GM12878 (cell line): Measurements from ENCODE around the gene ANKRD34A. TPM values are rescaled to one million over a fixed set of nuclear protein-coding genes. Genes with fewer than 3 reads are reported as not detected.

Source experiments
- ATAC-seq: fragments of 200-7000 bp; cut with Tn5 transposase; 3 replicates; pipeline ENCODE4 v1.9.1; 2020; ENCODE audit warnings: mild to moderate bottlenecking, moderate library complexity
- BruUV-seq: library from RNA; stranded (reverse); fragments of 400-500 nt; replicated peaks from 2 replicates; lab custom pipeline; 2021; lab: Mats Ljungman, UMichigan
- CTCF ChIA-PET: fragments of 300-600 bp; sonication (Branson Sonifier 250); formaldehyde crosslinking; extraction: SDS; loops from one replicate; lab custom pipeline; 2021; ENCODE audit warnings: inconsistent platforms; lab: Yijun Ruan, JAX
- POLR2A ChIA-PET: fragments of 350-600 bp; formaldehyde crosslinking; extraction: SDS; loops from one replicate; lab custom pipeline; 2021; ENCODE audit warnings: inconsistent platforms; lab: Charles Lee
- RAD21 ChIA-PET: fragments of 300-600 bp; sonication (Branson Sonifier 250); formaldehyde crosslinking; loops from one replicate; lab custom pipeline; 2023; ENCODE audit warnings: antibody characterized with exemption; ENCODE audit not compliant: unreplicated experiment; lab: Charles Lee
- SMC1A ChIA-PET: fragments of 300-600 bp; sonication (Branson Sonifier 250); formaldehyde crosslinking; loops from one replicate; lab custom pipeline; 2023; ENCODE audit not compliant: unreplicated experiment, uncharacterized antibody; lab: Charles Lee
- DNase-seq: peaks from one replicate; pipeline ENCODE4 v3.0.0-alpha.2; 2011; ENCODE audit warnings: low read depth, low spot score
- FAIRE-seq: peaks from 3 replicates; lab custom pipeline; 2011; peaks lifted over from hg19 to GRCh38; lab: Jason Lieb, UNC
- H2AFZ ChIP-seq: 2 replicates; pipeline ENCODE4 v1.6.0; 2011; ENCODE audit warnings: low read depth, low read length, control low read depth; ENCODE audit not compliant: control insufficient read depth
- H3K27ac ChIP-seq: 2 replicates; pipeline ENCODE4 v1.5.1; 2011; ENCODE audit warnings: control low read depth; ENCODE audit not compliant: control insufficient read depth, insufficient read depth
- H3K27me3 ChIP-seq, 2 experiments: replicated peaks in 1 of 2; 2 replicates each; pipeline versions ENCODE4 v1.6.0 to v1.6.1; 2011; ENCODE audit warnings: low read length in 1 of 2; ENCODE audit not compliant: control insufficient read depth in 2 of 2, insufficient read depth in 2 of 2
- H3K36me3 ChIP-seq, 2 experiments: 2 replicates each; pipeline ENCODE4 v1.5.1; 2011; ENCODE audit warnings: low read length in 1 of 2; ENCODE audit not compliant: control insufficient read depth in 2 of 2, insufficient read depth in 2 of 2
- H3K4me1 ChIP-seq: 2 replicates; pipeline ENCODE4 v1.6.1; 2011; ENCODE audit warnings: mild to moderate bottlenecking, low read length, moderate library complexity, mixed read lengths; ENCODE audit not compliant: control insufficient read depth, insufficient read depth
- H3K4me2 ChIP-seq: 2 replicates; pipeline ENCODE4 v1.6.0; 2011; ENCODE audit warnings: control low read depth; ENCODE audit not compliant: control insufficient read depth, insufficient read depth
- H3K4me3 ChIP-seq: fragments of 200-600 bp; sonication (generic); 2 replicates; pipeline ENCODE4 v1.5.1; 2016
- H3K79me2 ChIP-seq: 2 replicates; pipeline ENCODE4 v1.6.0; 2011; ENCODE audit warnings: low read length; ENCODE audit not compliant: control insufficient read depth, insufficient read depth
- H3K9ac ChIP-seq: 2 replicates; pipeline ENCODE4 v1.8.0; 2011; ENCODE audit warnings: low read length, control low read depth, mixed read lengths; ENCODE audit not compliant: control insufficient read depth, insufficient read depth
- H3K9me3 ChIP-seq: replicated peaks from 3 replicates; pipeline ENCODE4 v1.5.1; 2011; ENCODE audit warnings: mild to moderate bottlenecking, low read length; ENCODE audit not compliant: control insufficient read depth, insufficient read depth
- H4K20me1 ChIP-seq: 2 replicates; pipeline ENCODE4 v1.6.0; 2011; ENCODE audit not compliant: control insufficient read depth, insufficient read depth
- CHD1 ChIP-seq: IDR thresholded peaks from 2 replicates; pipeline ENCODE4 v1.6.1; 2012; ENCODE audit warnings: low read depth, low read length, improper control_type of control experiment
- CREM ChIP-seq: IDR thresholded peaks from 2 replicates; pipeline ENCODE4 v1.6.1; 2014; ENCODE audit warnings: antibody characterized with exemption, low read depth
- EED ChIP-seq: sonication (generic); IDR thresholded peaks from 2 replicates; pipeline ENCODE4 v1.6.1; 2016; ENCODE audit warnings: antibody characterized with exemption, low read depth
- ETV6 ChIP-seq, 2 experiments: fragments of 450-650 bp in 1 of 2; IDR thresholded peaks in 1 of 2; conservative IDR thresholded peaks in 1 of 2; 2 replicates each; pipeline ENCODE4 v1.6.1; 2014; ENCODE audit warnings: antibody characterized with exemption in 1 of 2, borderline replicate concordance in 1 of 2, low read depth in 1 of 2, mild to moderate bottlenecking in 1 of 2, moderate library complexity in 1 of 2
- MYC ChIP-seq: IDR thresholded peaks from 2 replicates; pipeline ENCODE4 v1.6.1; 2011; ENCODE audit warnings: mild to moderate bottlenecking, low read length, moderate library complexity, inconsistent platforms; ENCODE audit not compliant: insufficient read depth, insufficient replicate concordance, insufficient read length, severe bottlenecking
- POU2F2 ChIP-seq: IDR thresholded peaks from 3 replicates; pipeline ENCODE4 v1.6.1; 2011; ENCODE audit warnings: low read depth, mild to moderate bottlenecking, low read length, borderline replicate concordance
- RAD51 ChIP-seq: fragments of 450-650 bp; IDR thresholded peaks from 2 replicates; pipeline ENCODE4 v1.6.1; 2016; ENCODE audit warnings: moderate library complexity, mild to moderate bottlenecking, inconsistent platforms
- whole genome bisulfite sequencing: methylation state at CpG from one replicate; pipeline ENCODE4 v1.1.6; 2016; ENCODE audit warnings: low lambda C conversion rate; ENCODE audit not compliant: insufficient replicate concordance, insufficient coverage; ENCODE audit errors: missing lambda C conversion rate; 5-methylcytosine and 5-hydroxymethylcytosine counted together
- in situ Hi-C: fragments of 300-500 bp; cut with MboI; formaldehyde crosslinking; loops from 9 replicates; pipeline ENCODE4 v1.14.3; 2018; ENCODE audit warnings: mixed read lengths
- intact Hi-C: fragments of 100-400 bp; cut with micrococcal nuclease; formaldehyde crosslinking; loops from one replicate; pipeline ENCODE4 v1.14.2; 2022; ENCODE audit not compliant: unreplicated experiment
- polyA plus RNA-seq, 11 experiments: library from polyadenylated mRNA; depleted of rRNA in 4 of 11; unstranded in 6 of 11; stranded (reverse) in 5 of 11; fragments of >200 nt; fragmentation: Nextera tagmentation in 4 of 11; fragmentation: Illumina TruSeq in 1 of 11; extraction: Ambion mirVana in 4 of 11; extraction: Trizol in 1 of 11; gene quantifications; 1 replicate in 1 of 11; 2 replicates in 10 of 11; pipeline versions ENCODE4 v1.2.1 to v1.2.3, GENCODE V29; 2011 to 2016; ENCODE audit warnings: inconsistent platforms in 2 of 11, missing spikeins in 2 of 11, low read depth in 1 of 11
- total RNA-seq, 4 experiments: library from RNA; depleted of rRNA in 3 of 4; stranded (reverse); fragments of >200 nt in 3 of 4; fragmentation: Illumina TruSeq in 1 of 4; extraction: Trizol in 1 of 4; gene quantifications; 2 replicates each; pipeline versions ENCODE4 v1.2.1 to v1.2.3, GENCODE V29; 2013 to 2021
- TF ChIP-seq, protein P1 (sequence below): fragments of 450-650 bp; IDR thresholded peaks from 2 replicates; pipeline ENCODE4 v1.6.1; 2016; ENCODE audit warnings: mild to moderate bottlenecking, moderate library complexity, borderline replicate concordance
- TF ChIP-seq, protein P2 (sequence below): IDR thresholded peaks from 2 replicates; pipeline ENCODE4 v1.6.1; 2012; ENCODE audit warnings: low read depth, low read length, improper control_type of control experiment
- TF ChIP-seq, protein P3 (sequence below): fragments of 450-650 bp; IDR thresholded peaks from 2 replicates; pipeline ENCODE4 v1.6.1; 2017; ENCODE audit warnings: antibody characterized with exemption, mild to moderate bottlenecking, moderate library complexity
- TF ChIP-seq, protein P4 (sequence below): fragments of 450-650 bp; IDR thresholded peaks from 2 replicates; pipeline ENCODE4 v1.6.1; 2017; ENCODE audit warnings: mild to moderate bottlenecking, low read depth, inconsistent platforms; ENCODE audit not compliant: poor library complexity, severe bottlenecking

Gene ANKRD34A
- total and polyA plus RNA-seq, 10 of the 15 experiments (the other 5 are each of a cell fraction or from before 2014, with no cell fraction given), result 0.40 to 3.5 (median 1.6) TPM

DNA sequence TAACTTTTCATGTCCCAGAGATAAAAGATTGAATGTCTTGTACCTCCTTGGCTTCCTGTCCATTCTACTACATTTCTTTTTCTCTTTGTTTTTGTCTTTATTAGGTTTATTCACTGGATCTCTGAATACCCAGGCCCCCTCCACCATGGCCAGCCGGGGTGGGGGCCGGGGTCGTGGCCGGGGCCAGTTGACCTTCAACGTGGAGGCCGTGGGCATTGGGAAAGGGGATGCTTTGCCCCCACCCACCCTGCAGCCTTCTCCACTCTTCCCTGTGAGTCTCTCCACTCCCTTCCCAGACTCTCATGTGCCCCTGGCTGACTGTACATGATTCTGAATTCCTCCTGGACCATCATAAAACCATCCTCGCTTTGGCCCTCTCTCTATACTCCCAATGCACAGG, 10.3 kb upstream of the ANKRD34A start (continued):
- TF ChIP-seq, protein P1, sequence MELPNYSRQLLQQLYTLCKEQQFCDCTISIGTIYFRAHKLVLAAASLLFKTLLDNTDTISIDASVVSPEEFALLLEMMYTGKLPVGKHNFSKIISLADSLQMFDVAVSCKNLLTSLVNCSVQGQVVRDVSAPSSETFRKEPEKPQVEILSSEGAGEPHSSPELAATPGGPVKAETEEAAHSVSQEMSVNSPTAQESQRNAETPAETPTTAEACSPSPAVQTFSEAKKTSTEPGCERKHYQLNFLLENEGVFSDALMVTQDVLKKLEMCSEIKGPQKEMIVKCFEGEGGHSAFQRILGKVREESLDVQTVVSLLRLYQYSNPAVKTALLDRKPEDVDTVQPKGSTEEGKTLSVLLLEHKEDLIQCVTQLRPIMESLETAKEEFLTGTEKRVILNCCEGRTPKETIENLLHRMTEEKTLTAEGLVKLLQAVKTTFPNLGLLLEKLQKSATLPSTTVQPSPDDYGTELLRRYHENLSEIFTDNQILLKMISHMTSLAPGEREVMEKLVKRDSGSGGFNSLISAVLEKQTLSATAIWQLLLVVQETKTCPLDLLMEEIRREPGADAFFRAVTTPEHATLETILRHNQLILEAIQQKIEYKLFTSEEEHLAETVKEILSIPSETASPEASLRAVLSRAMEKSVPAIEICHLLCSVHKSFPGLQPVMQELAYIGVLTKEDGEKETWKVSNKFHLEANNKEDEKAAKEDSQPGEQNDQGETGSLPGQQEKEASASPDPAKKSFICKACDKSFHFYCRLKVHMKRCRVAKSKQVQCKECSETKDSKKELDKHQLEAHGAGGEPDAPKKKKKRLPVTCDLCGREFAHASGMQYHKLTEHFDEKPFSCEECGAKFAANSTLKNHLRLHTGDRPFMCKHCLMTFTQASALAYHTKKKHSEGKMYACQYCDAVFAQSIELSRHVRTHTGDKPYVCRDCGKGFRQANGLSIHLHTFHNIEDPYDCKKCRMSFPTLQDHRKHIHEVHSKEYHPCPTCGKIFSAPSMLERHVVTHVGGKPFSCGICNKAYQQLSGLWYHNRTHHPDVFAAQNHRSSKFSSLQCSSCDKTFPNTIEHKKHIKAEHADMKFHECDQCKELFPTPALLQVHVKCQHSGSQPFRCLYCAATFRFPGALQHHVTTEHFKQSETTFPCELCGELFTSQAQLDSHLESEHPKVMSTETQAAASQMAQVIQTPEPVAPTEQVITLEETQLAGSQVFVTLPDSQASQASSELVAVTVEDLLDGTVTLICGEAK, result no peak
- TF ChIP-seq ETV6 (conservative IDR thresholded peaks at IDR 0.05 in 1 of 2, IDR thresholded peaks at IDR 0.05 in 1 of 2; ENCODE audit: borderline replicate concordance in 1 of 2, low read depth in 1 of 2), result no peak
- TF ChIP-seq, protein P2, sequence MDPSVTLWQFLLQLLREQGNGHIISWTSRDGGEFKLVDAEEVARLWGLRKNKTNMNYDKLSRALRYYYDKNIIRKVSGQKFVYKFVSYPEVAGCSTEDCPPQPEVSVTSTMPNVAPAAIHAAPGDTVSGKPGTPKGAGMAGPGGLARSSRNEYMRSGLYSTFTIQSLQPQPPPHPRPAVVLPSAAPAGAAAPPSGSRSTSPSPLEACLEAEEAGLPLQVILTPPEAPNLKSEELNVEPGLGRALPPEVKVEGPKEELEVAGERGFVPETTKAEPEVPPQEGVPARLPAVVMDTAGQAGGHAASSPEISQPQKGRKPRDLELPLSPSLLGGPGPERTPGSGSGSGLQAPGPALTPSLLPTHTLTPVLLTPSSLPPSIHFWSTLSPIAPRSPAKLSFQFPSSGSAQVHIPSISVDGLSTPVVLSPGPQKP, result no peak

DNA sequence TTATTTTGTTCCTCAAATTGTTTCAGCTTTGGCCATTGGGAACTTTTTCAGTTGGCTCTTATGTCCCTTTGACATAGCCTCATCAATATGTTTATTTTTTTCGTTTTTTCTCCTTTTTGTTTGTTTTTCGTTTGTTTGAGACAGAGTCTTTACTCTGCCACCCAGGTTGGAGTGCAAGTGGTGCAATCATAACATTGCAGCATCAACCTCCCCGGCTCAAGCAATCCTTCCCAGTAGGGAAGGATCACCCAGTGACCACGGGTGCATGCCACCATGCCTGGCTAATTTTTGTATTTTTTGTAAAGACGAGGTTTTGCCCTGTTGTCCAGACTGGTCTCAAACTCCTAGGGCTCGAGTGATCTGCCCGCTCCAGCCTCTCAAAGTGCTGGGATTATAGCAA, 8.2 kb upstream of the ANKRD34A start:
- Histone ChIP-seq H3K9me3 (peaks cover under 1% of the 10 kb centered on the region), H3K27ac (no peak overlapping the region), H4K20me1 (no peaks in the 10 kb centered on the region), H3K4me1 (peaks cover 4% of the 10 kb centered on the region), H3K9ac (no peak overlapping the region), H3K36me3 (no peaks in the 10 kb centered on the region), H2AFZ (no peak overlapping the region), H3K79me2 (no peaks in the 10 kb centered on the region), H3K27me3 (no peaks in the 10 kb centered on the region), H3K4me3 (no peak overlapping the region), H3K4me2 (no peak overlapping the region)
- WGBS, result 78% methylated on average over 7 of the region's 7 CpGs
- ATAC-seq (no peak), FAIRE-seq (no peak), DNase-seq (no peak)
- ChIA-PET CTCF (interaction anchor here (0.9 to 1.3 kb wide), 3 partner anchors 9 to 127 kb away, joined by 3 read pairs; partner anchors contain the start of gene NUDT17), POLR2A (interaction anchor here (0.6 to 1.4 kb wide), 3 partner anchors 14 to 114 kb away, joined by 3 to 5 read pairs (median 5); partner anchors contain the start of genes LIX1L and PIAS3), SMC1A (no interaction called here), RAD21 (no interaction called here)
- in situ Hi-C loops, result loop anchor here (5.0 kb wide), 1 partner anchor 35 kb away; no protein-coding TSS in a partner anchor
- BruUV-seq, result no TSS peak
- intact Hi-C loops, result no loop called here
- TF ChIP-seq RAD51 (no peak), POU2F2 (no peak), CHD1 (no peak), CREM (no peak), MYC (no peak), EED (no peak)
- TF ChIP-seq, protein P3, sequence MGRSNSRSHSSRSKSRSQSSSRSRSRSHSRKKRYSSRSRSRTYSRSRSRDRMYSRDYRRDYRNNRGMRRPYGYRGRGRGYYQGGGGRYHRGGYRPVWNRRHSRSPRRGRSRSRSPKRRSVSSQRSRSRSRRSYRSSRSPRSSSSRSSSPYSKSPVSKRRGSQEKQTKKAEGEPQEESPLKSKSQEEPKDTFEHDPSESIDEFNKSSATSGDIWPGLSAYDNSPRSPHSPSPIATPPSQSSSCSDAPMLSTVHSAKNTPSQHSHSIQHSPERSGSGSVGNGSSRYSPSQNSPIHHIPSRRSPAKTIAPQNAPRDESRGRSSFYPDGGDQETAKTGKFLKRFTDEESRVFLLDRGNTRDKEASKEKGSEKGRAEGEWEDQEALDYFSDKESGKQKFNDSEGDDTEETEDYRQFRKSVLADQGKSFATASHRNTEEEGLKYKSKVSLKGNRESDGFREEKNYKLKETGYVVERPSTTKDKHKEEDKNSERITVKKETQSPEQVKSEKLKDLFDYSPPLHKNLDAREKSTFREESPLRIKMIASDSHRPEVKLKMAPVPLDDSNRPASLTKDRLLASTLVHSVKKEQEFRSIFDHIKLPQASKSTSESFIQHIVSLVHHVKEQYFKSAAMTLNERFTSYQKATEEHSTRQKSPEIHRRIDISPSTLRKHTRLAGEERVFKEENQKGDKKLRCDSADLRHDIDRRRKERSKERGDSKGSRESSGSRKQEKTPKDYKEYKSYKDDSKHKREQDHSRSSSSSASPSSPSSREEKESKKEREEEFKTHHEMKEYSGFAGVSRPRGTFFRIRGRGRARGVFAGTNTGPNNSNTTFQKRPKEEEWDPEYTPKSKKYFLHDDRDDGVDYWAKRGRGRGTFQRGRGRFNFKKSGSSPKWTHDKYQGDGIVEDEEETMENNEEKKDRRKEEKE, result no peak
- TF ChIP-seq, protein P4, sequence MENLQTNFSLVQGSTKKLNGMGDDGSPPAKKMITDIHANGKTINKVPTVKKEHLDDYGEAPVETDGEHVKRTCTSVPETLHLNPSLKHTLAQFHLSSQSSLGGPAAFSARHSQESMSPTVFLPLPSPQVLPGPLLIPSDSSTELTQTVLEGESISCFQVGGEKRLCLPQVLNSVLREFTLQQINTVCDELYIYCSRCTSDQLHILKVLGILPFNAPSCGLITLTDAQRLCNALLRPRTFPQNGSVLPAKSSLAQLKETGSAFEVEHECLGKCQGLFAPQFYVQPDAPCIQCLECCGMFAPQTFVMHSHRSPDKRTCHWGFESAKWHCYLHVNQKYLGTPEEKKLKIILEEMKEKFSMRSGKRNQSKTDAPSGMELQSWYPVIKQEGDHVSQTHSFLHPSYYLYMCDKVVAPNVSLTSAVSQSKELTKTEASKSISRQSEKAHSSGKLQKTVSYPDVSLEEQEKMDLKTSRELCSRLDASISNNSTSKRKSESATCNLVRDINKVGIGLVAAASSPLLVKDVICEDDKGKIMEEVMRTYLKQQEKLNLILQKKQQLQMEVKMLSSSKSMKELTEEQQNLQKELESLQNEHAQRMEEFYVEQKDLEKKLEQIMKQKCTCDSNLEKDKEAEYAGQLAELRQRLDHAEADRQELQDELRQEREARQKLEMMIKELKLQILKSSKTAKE, result no peak
